ENCODE measurements around the gene SCUBE3. TPM values are rescaled to one million over a fixed set of nuclear protein-coding genes. Genes with fewer than 3 reads are reported as not detected.

SCUBE3 gene
- total and polyA plus RNA-seq, 2 of the 8 experiments (the other 6 are each of a cell fraction or from before 2014, with no cell fraction given), result 0.80 to 1.0 TPM

- TF ChIP-seq SIRT6 (IDR thresholded peaks at IDR 0.05; ENCODE audit: low read length) (no peak), CBX5 (IDR thresholded peaks at IDR 0.05; ENCODE audit: low read depth, low read length) (no peak), RXRA (IDR thresholded peaks at IDR 0.05; ENCODE audit: insufficient read depth, low read depth, low read length) (no peak)
These were observed 29.7 kb downstream of the SCUBE3 start (continued) for GRCh38 chr6:35243386-35243958.

Measured in H1 (cell line).